Neural cell (in vitro differentiated cells): Measurements from ENCODE around the gene ADRM1.

Source experiments
- EP300 ChIP-seq: fragments of 450-650 bp; conservative IDR thresholded peaks from 2 replicates; pipeline ENCODE4 v1.6.1; 2014; ENCODE audit warnings: antibody characterized with exemption, mild to moderate bottlenecking, moderate library complexity; ENCODE audit not compliant: poor library complexity, severe bottlenecking
- EZH2 ChIP-seq: fragments of 200-600, 300-800 bp; shearing (Covaris generic), sonication (generic); IDR thresholded peaks from 2 replicates; pipeline ENCODE4 v1.6.1; 2014; ENCODE audit warnings: antibody characterized with exemption, low read length, borderline replicate concordance, mild to moderate bottlenecking; ENCODE audit not compliant: insufficient read depth, poor library complexity, severe bottlenecking

DNA sequence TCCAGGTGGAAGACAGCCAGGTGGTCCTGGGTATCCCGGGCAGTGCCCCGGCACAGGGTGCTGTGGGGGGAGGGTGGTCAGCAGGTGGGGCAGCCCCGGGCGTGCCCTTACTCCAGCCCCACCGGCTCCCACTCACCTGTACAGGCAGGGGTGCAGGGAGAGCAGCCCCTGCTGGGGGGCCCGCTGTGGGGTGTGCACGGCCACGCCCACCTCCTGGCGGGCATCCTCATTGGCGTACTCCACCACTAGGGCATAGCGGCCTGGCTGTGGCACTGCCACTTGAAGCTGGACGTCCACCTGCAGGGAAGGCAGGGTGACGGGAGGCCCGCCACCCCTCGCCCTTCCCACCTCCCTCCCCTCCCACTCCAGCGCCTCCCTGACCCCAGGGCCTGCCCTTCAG is 29.6 kb downstream of the ADRM1 start:
- TF ChIP-seq EP300 (no peak), EZH2 (no peak)
